Activated CD4-positive, alpha-beta T cell treated with anti-CD3 and anti-CD28 coated beads, Interleukin-2, amount 10 ng/mL, durations not matched to agents 24 days and 14 days (primary cell): ENCODE measurements around the gene AK3. TPM values are rescaled to one million over a fixed set of nuclear protein-coding genes. Genes with fewer than 3 reads are reported as not detected.
"Not testable (repeated sequence)": the region's sequence is repeated elsewhere in the genome, so short reads cannot be mapped to it uniquely, and the experiment has no call there.

Source experiments
- DNase-seq: peaks from one replicate; pipeline ENCODE4 v3.0.0; 2022
- H3K27ac Mint-ChIP-seq: one replicate; pipeline ENCODE4 v1.8.0; 2022; ENCODE audit warnings: mild to moderate bottlenecking, mixed read lengths
- H3K27me3 Mint-ChIP-seq: one replicate; pipeline ENCODE4 v1.8.0; 2022; ENCODE audit warnings: mixed read lengths
- H3K36me3 Mint-ChIP-seq: one replicate; pipeline ENCODE4 v1.8.0; 2022; ENCODE audit warnings: low read depth, mild to moderate bottlenecking, mixed read lengths
- H3K4me1 Mint-ChIP-seq: one replicate; pipeline ENCODE4 v1.8.0; 2021; ENCODE audit warnings: mixed read lengths
- H3K4me3 Mint-ChIP-seq: one replicate; pipeline ENCODE4 v1.8.0; 2022; ENCODE audit warnings: mild to moderate bottlenecking, moderate library complexity, mixed read lengths
- H3K9me3 Mint-ChIP-seq: one replicate; pipeline ENCODE4 v1.8.0; 2021; ENCODE audit warnings: mixed read lengths
- intact Hi-C: fragments of 100-400 bp; cut with micrococcal nuclease; formaldehyde crosslinking; loops from one replicate; pipeline ENCODE4 v1.15.1; 2023
- total RNA-seq: library from RNA; stranded (reverse); gene quantifications from 2 replicates; pipeline ENCODE4 v1.2.3, GENCODE V29; 2022

AK3 gene
- total RNA-seq, 1 donor from 2014 or later: 27.3 TPM

- intact Hi-C loops: loop anchor here (1.0 to 10.0 kb wide), 5 partner anchors 16 to 792 kb away; partner anchors contain the start of genes AK3, CD274, CDC37L1 and GLIS3
- Mint-ChIP-seq H3K4me1 (peaks cover 50% of the 10 kb centered on the region), H3K9me3 (no peaks in the 10 kb centered on the region), H3K27me3 (peaks cover 13% of the 10 kb centered on the region), H3K4me3 (peak overlapping the region; percentile 87), H3K36me3 (peaks cover 6% of the 10 kb centered on the region), H3K27ac (peak overlapping the region; percentile 79)
- DNase-seq: peak; percentile 61
Observed at GRCh38 chr9:4662989-4663792, 77.8 kb downstream of the AK3 start.

- Mint-ChIP-seq H3K9me3 (no peaks in the 10 kb centered on the region), H3K36me3 (peaks cover 6% of the 10 kb centered on the region), H3K27me3 (peaks cover 10% of the 10 kb centered on the region), H3K4me1 (peaks cover 43% of the 10 kb centered on the region), H3K27ac (peak within 1 kb of the TSS; percentile 79), H3K4me3 (peak within 1 kb of the TSS; percentile 87)
- intact Hi-C loops: loop anchor here (1.0 to 10.0 kb wide), 5 partner anchors 17 to 792 kb away; partner anchors contain the start of genes AK3, CD274, CDC37L1 and GLIS3
- peak; percentile 94 for DNase-seq
Observed at GRCh38 chr9:4662108-4662988, 78.7 kb downstream of the AK3 start, which contains the start of gene PLPP6. PLPP6 (plus strand) TSS chr9:4662294; CDS start chr9:4662376, 82 bp downstream.

- Mint-ChIP-seq H3K9me3 (no peaks in the 10 kb centered on the region), H3K27me3 (peaks cover 9% of the 10 kb centered on the region), H3K36me3 (peaks cover 6% of the 10 kb centered on the region), H3K4me3 (peak overlapping the region; percentile 87), H3K27ac (peak overlapping the region; percentile 70), H3K4me1 (peaks cover 40% of the 10 kb centered on the region)
- no peak for DNase-seq
- intact Hi-C loops: loop anchor here (1.0 to 10.0 kb wide), 5 partner anchors 18 to 793 kb away; partner anchors contain the start of genes AK3, CD274, CDC37L1 and GLIS3
Observed at GRCh38 chr9:4661611-4662010, 79.4 kb downstream of the AK3 start.

GRCh38 chr9:4661165-4661564, 79.8 kb downstream of the AK3 start:
- Mint-ChIP-seq H3K27me3 (peaks cover 11% of the 10 kb centered on the region), H3K9me3 (no peaks in the 10 kb centered on the region), H3K4me3 (no peak overlapping the region), H3K27ac (peak overlapping the region; percentile 3), H3K36me3 (peaks cover 6% of the 10 kb centered on the region), H3K4me1 (peaks cover 39% of the 10 kb centered on the region)
- intact Hi-C loops: loop anchor here (5.0 to 10.0 kb wide), 3 partner anchors 59 to 794 kb away; partner anchors contain the start of genes CD274 and GLIS3
- DNase-seq: no peak

- DNase-seq, H3K27ac Mint-ChIP-seq, H3K36me3 Mint-ChIP-seq, H3K4me3 Mint-ChIP-seq, H3K9me3 Mint-ChIP-seq: not testable (repeated sequence)
- H3K4me1 Mint-ChIP-seq: peaks cover 34% of the 10 kb centered on the region
- intact Hi-C loops: loop anchor here (5.0 to 10.0 kb wide), 3 partner anchors 58 to 794 kb away; partner anchors contain the start of genes CD274 and GLIS3
- H3K27me3 Mint-ChIP-seq: peaks cover 11% of the 10 kb centered on the region
Observed at GRCh38 chr9:4660665-4661064, 80.3 kb downstream of the AK3 start.

Other genes starting within 250 kb of the AK3 start
- 5.5 and 6.0 TPM in 2 replicates for gene PLPP6, start 78.9 kb downstream of the AK3 start, total RNA-seq
- gene SPATA6L, start 74.7 kb downstream of the AK3 start, total RNA-seq: not detected in 2 replicates
- 11.3 and 12.1 TPM in 2 replicates for gene CDC37L1, start 61.6 kb downstream of the AK3 start, total RNA-seq
- gene RCL1, start 51.7 kb upstream of the AK3 start, total RNA-seq: 44.1 and 44.6 TPM in 2 replicates
- 29.3 and 29.9 TPM in 2 replicates for gene JAK2, start 244.1 kb upstream of the AK3 start, total RNA-seq